ENCODE data around the gene PITPNC1. TPM values are rescaled to one million over a fixed set of nuclear protein-coding genes. Genes with fewer than 3 reads are reported as not detected.

Gene PITPNC1
- total RNA-seq, 1 experiment from 2014 or later = 23.1 TPM

DNA sequence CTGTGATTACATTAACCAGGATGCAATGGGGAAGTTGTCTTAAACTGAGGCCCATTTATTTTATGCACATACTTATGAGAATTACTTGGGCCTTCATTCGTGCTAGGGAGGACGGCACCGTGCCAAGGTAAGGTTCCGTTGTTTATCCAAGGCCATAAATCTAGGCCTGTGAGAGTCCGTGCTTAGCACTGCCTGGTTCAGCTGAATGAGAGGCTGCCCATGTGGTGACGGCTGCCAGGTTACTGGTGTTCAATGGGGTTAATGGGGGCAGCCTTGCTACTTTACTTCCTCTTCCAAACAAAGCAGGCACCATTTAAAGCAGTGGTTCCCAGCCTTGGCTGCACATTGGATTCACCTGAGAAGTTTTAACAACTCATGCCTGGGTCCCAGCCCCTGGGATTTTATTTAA is 205.6 kb downstream of the PITPNC1 start:
- H3K9me3 ChIP-seq (ENCODE audit: low read length) = no peaks in the 10 kb centered on the region
- no TSS peak for BruUV-seq (replicated peaks)
- ChIA-PET CTCF (no interaction called here), POLR2A (ENCODE audit: unreplicated experiment) (no interaction called here)
- no peak overlapping the region for H3K4me3 ChIP-seq (ENCODE audit: low read length)
- H3F3A ChIP-seq (ENCODE audit: low read length, unreplicated experiment) = no peaks in the 10 kb centered on the region
- H3K36me3 ChIP-seq (ENCODE audit: low read depth, low read length) = no peaks in the 10 kb centered on the region
- H3K27ac ChIP-seq (ENCODE audit: low read length) = no peak overlapping the region
- DNase-seq (no peak), ATAC-seq (no peak)
- no peak overlapping the region for H3K9ac ChIP-seq (ENCODE audit: low read length)
- H3K4me1 ChIP-seq (ENCODE audit: insufficient read depth, low read length) = peaks cover 5% of the 10 kb centered on the region; the same call in 1 of the 2 replicates
- no peak overlapping the region for H3K4me2 ChIP-seq (ENCODE audit: low read length)
- intact Hi-C loops (cut with micrococcal nuclease) = no loop called here
- no peaks in the 10 kb centered on the region for H3K27me3 ChIP-seq (ENCODE audit: low read length)
- no peak overlapping the region for H2AFZ ChIP-seq (ENCODE audit: low read length)
- no peaks in the 10 kb centered on the region for H3K9me2 ChIP-seq (replicated peaks; ENCODE audit: low read length)
- TF ChIP-seq, protein P1, sequence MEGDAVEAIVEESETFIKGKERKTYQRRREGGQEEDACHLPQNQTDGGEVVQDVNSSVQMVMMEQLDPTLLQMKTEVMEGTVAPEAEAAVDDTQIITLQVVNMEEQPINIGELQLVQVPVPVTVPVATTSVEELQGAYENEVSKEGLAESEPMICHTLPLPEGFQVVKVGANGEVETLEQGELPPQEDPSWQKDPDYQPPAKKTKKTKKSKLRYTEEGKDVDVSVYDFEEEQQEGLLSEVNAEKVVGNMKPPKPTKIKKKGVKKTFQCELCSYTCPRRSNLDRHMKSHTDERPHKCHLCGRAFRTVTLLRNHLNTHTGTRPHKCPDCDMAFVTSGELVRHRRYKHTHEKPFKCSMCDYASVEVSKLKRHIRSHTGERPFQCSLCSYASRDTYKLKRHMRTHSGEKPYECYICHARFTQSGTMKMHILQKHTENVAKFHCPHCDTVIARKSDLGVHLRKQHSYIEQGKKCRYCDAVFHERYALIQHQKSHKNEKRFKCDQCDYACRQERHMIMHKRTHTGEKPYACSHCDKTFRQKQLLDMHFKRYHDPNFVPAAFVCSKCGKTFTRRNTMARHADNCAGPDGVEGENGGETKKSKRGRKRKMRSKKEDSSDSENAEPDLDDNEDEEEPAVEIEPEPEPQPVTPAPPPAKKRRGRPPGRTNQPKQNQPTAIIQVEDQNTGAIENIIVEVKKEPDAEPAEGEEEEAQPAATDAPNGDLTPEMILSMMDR (conservative IDR thresholded peaks at IDR 0.05; ENCODE audit: low read depth, low read length) = no peak
- TF ChIP-seq EZH2phosphoT487 (IDR thresholded peaks at IDR 0.05; ENCODE audit: borderline replicate concordance, low read length) (no peak), EZH2 (IDR thresholded peaks at IDR 0.05; ENCODE audit: low read length, unreplicated experiment) (no peak)
- H3K79me2 ChIP-seq (ENCODE audit: low read length) = no peaks in the 10 kb centered on the region
- H4K20me1 ChIP-seq (ENCODE audit: low read length) = no peaks in the 10 kb centered on the region

DNA sequence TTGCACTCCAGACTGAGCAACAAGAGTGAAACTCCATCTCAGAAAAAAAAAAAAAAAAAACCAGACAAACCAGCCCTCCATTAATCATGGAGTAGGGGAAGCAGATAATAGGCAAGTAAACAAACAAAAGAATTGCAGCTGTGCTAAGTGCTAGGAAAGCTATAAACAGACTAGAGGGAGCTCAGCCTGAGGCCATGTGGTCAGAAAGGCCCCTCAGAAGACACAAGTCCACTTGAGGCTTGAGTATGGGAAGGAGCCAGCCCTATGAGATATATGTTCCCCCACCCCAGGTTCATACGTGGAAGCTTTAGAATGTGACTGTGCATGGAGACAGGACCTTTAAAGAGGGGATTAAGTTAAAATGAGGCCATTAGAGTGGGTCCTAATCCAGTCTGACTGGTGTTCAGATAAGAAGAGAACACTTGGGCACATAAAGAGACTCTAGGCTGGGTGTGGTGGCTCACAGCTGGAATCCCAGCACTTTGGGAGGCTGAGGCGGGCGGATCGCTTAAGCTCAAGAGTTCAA is 208.1 kb downstream of the PITPNC1 start:
- Histone ChIP-seq H3K4me1 (ENCODE audit: insufficient read depth, low read length) (peaks cover 5% of the 10 kb centered on the region; the same call in 1 of the 2 replicates), H3K36me3 (ENCODE audit: low read depth, low read length) (no peaks in the 10 kb centered on the region), H3K9me2 (replicated peaks; ENCODE audit: low read length) (no peaks in the 10 kb centered on the region), H3K27me3 (ENCODE audit: low read length) (no peaks in the 10 kb centered on the region), H3K79me2 (ENCODE audit: low read length) (no peaks in the 10 kb centered on the region), H3K4me3 (ENCODE audit: low read length) (no peak overlapping the region), H2AFZ (ENCODE audit: low read length) (no peak overlapping the region), H3K9me3 (ENCODE audit: low read length) (no peaks in the 10 kb centered on the region), H4K20me1 (ENCODE audit: low read length) (no peaks in the 10 kb centered on the region), H3K9ac (ENCODE audit: low read length) (no peak overlapping the region), H3K4me2 (ENCODE audit: low read length) (0 out of 2 replicates have a peak overlapping the region, but pooled peaks have one; percentile 3), H3F3A (ENCODE audit: low read length, unreplicated experiment) (no peaks in the 10 kb centered on the region), H3K27ac (ENCODE audit: low read length) (0 out of 2 replicates have a peak overlapping the region, but pooled peaks have one; percentile 2)
- ATAC-seq (peak; percentile 66; the same call in 1 of the 2 replicates), DNase-seq (peak; percentile 75)
- BruUV-seq (replicated peaks) = no TSS peak
- ChIA-PET CTCF (interaction anchor here (0.8 kb wide), 1 partner anchor 10 kb away, joined by 3 read pairs; no protein-coding TSS in a partner anchor), POLR2A (ENCODE audit: unreplicated experiment) (no interaction called here)
- intact Hi-C loops (cut with micrococcal nuclease) = no loop called here
- TF ChIP-seq EZH2phosphoT487 (IDR thresholded peaks at IDR 0.05; ENCODE audit: borderline replicate concordance, low read length) (no peak), EZH2 (IDR thresholded peaks at IDR 0.05; ENCODE audit: low read length, unreplicated experiment) (no peak)
- TF ChIP-seq, protein P1 (conservative IDR thresholded peaks at IDR 0.05; ENCODE audit: low read depth, low read length) = no peak

DNA sequence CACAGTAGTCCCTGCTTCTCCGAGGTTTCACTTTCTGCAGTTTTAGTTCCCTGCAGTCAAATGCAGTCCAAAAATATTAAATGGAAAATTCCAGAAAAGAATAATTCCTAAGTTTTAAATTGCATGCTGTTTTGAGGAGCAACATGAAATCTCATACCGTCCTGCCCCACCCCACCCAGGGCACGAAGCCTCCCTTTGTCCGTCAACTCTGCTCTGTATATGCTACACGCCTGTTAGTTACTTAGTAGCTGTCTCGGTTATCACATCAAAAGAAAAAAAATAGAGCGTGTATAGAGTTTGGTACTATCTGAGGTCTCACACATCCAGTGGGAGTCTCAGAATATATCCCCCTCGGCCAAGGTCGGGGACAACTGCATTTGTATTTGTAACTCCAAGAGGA is 211.2 kb downstream of the PITPNC1 start:
- TF ChIP-seq EZH2phosphoT487 (IDR thresholded peaks at IDR 0.05; ENCODE audit: borderline replicate concordance, low read length) (no peak), EZH2 (IDR thresholded peaks at IDR 0.05; ENCODE audit: low read length, unreplicated experiment) (no peak)
- TF ChIP-seq, protein P1 (conservative IDR thresholded peaks at IDR 0.05; ENCODE audit: low read depth, low read length) = no peak
- Histone ChIP-seq H3K27ac (ENCODE audit: low read length) (no peak overlapping the region), H3K27me3 (ENCODE audit: low read length) (no peaks in the 10 kb centered on the region), H3K4me1 (ENCODE audit: insufficient read depth, low read length) (peaks cover 5% of the 10 kb centered on the region; the same call in 1 of the 2 replicates), H3K4me2 (ENCODE audit: low read length) (no peak overlapping the region), H3K9ac (ENCODE audit: low read length) (no peak overlapping the region), H3K79me2 (ENCODE audit: low read length) (no peaks in the 10 kb centered on the region), H3K36me3 (ENCODE audit: low read depth, low read length) (no peaks in the 10 kb centered on the region), H2AFZ (ENCODE audit: low read length) (no peak overlapping the region), H3K4me3 (ENCODE audit: low read length) (no peak overlapping the region), H3K9me2 (replicated peaks; ENCODE audit: low read length) (no peaks in the 10 kb centered on the region), H3F3A (ENCODE audit: low read length, unreplicated experiment) (no peaks in the 10 kb centered on the region), H4K20me1 (ENCODE audit: low read length) (no peaks in the 10 kb centered on the region), H3K9me3 (ENCODE audit: low read length) (no peaks in the 10 kb centered on the region)
- ATAC-seq = no peak
- ChIA-PET CTCF (no interaction called here), POLR2A (ENCODE audit: unreplicated experiment) (no interaction called here)
- intact Hi-C loops (cut with micrococcal nuclease) = no loop called here
- no peak for DNase-seq
- BruUV-seq (replicated peaks) = no TSS peak

All from PC-3 (cell line).